Upper lobe of right lung (tissue), 1 donor: ENCODE measurements around the gene APLF. TPM values are rescaled to one million over a fixed set of nuclear protein-coding genes. Genes with fewer than 3 reads are reported as not detected.

Experiments used
- ATAC-seq: fragments of 200-7000 bp; cut with Tn5 transposase; one replicate; pipeline ENCODE4 v1.9.1; 2020; ENCODE audit warnings: mild to moderate bottlenecking, moderate library complexity
- DNase-seq: peaks from one replicate; pipeline ENCODE4 v3.0.0-alpha.2; 2020
- H3K27ac ChIP-seq: fragments of 200-600 bp; one replicate; pipeline ENCODE4 v1.8.0; 2022
- H3K27me3 ChIP-seq: fragments of 200-600 bp; one replicate; pipeline ENCODE4 v1.8.0; 2022; ENCODE audit warnings: mild to moderate bottlenecking
- H3K36me3 ChIP-seq: fragments of 200-600 bp; one replicate; pipeline ENCODE4 v1.8.0; 2022
- H3K4me1 ChIP-seq: fragments of 200-600 bp; one replicate; pipeline ENCODE4 v1.8.0; 2022
- H3K4me3 ChIP-seq: fragments of 200-600 bp; one replicate; pipeline ENCODE4 v1.8.0; 2022; ENCODE audit warnings: mild to moderate bottlenecking
- H3K9me3 ChIP-seq: fragments of 200-600 bp; one replicate; pipeline ENCODE4 v1.8.0; 2022
- CTCF ChIP-seq: fragments of 200-600 bp; IDR thresholded peaks from one replicate; pipeline ENCODE4 v1.8.0; 2022; ENCODE audit warnings: antibody characterized with exemption
- intact Hi-C: fragments of 100-400 bp; cut with DNase I; formaldehyde crosslinking; loops from one replicate; pipeline ENCODE4 v1.11.0; 2022
- total RNA-seq: library from RNA; stranded (reverse); fragmentation: NEBNext Ultra II Directional; extraction: Animal tissue kit (Norgen Biotek cat#: 25700); gene quantifications from one replicate; pipeline ENCODE4 v1.2.1, GENCODE V29; 2021
- donor health status: DM: no; HTN: yes; CAD: no; lungs with severe emphysema.

The APLF gene
- total RNA-seq, 1 donor from 2014 or later: 6.8 TPM

GRCh38 chr2:68447118-68447517 is 20.3 kb upstream of the APLF start:
- H3K27ac ChIP-seq: no peak overlapping the region
- H3K9me3 ChIP-seq: no peaks in the 10 kb centered on the region
- no peak for ATAC-seq
- no peak overlapping the region for H3K4me3 ChIP-seq
- no peaks in the 10 kb centered on the region for H3K27me3 ChIP-seq
- no peaks in the 10 kb centered on the region for H3K4me1 ChIP-seq
- no peak for TF ChIP-seq CTCF
- intact Hi-C loops: no loop called here
- no peak for DNase-seq
- no peaks in the 10 kb centered on the region for H3K36me3 ChIP-seq

GRCh38 chr2:68448671-68449653 is 18.4 kb upstream of the APLF start:
- DNase-seq: no peak
- no peaks in the 10 kb centered on the region for H3K27me3 ChIP-seq
- intact Hi-C loops: no loop called here

GRCh38 chr2:68452158-68452900 is 15.1 kb upstream of the APLF start:
- no peak for ATAC-seq
- Histone ChIP-seq H3K9me3 (no peaks in the 10 kb centered on the region), H3K4me1 (no peaks in the 10 kb centered on the region), H3K27me3 (no peaks in the 10 kb centered on the region), H3K36me3 (no peaks in the 10 kb centered on the region), H3K4me3 (no peak overlapping the region), H3K27ac (no peak overlapping the region)
- intact Hi-C loops: no loop called here
- no peak for TF ChIP-seq CTCF
- DNase-seq: no peak

More at GRCh38 chr2:68448671-68449653, 18.4 kb upstream of the APLF start:
- Histone ChIP-seq H3K9me3 (no peaks in the 10 kb centered on the region), H3K4me3 (no peak overlapping the region), H3K4me1 (no peaks in the 10 kb centered on the region), H3K36me3 (no peaks in the 10 kb centered on the region), H3K27ac (no peak overlapping the region)
- ATAC-seq: peak; percentile 54
- no peak for TF ChIP-seq CTCF

GRCh38 chr2:68453761-68454360 is 13.5 kb upstream of the APLF start:
- Histone ChIP-seq H3K9me3 (no peaks in the 10 kb centered on the region), H3K27ac (no peak overlapping the region)

More at GRCh38 chr2:68453761-68454360, 13.5 kb upstream of the APLF start:
- Histone ChIP-seq H3K4me1 (no peaks in the 10 kb centered on the region), H3K27me3 (no peaks in the 10 kb centered on the region), H3K4me3 (no peak overlapping the region), H3K36me3 (no peaks in the 10 kb centered on the region)
- intact Hi-C loops: no loop called here
- DNase-seq (no peak), ATAC-seq (no peak)
- TF ChIP-seq CTCF: no peak
